ENCODE data around the gene FTH1.
A peak's percentile ranks its signal among the peaks of the same experiment; 100 is the strongest.

Gene FTH1

DNA sequence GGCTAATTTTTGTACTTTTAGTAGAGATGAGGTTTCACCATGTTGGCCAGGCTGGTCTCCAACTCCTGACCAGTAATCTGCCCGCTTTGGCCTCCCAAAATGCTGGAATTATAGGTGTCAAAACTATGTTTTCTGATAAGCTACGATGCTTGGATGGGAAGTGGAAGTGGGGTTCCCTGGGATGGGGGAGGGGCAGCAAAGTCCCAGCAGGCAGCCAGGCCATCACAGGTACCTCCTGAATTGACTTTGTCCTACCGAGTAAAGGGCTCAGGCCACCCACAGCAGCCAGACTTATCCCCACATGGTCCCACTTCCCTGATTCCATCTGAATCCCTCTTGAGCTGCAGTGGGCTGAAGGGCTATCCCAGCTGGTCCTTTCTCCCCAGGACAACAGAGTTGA lies 6.9 kb downstream of the FTH1 start:
- TF ChIP-seq, protein P1, sequence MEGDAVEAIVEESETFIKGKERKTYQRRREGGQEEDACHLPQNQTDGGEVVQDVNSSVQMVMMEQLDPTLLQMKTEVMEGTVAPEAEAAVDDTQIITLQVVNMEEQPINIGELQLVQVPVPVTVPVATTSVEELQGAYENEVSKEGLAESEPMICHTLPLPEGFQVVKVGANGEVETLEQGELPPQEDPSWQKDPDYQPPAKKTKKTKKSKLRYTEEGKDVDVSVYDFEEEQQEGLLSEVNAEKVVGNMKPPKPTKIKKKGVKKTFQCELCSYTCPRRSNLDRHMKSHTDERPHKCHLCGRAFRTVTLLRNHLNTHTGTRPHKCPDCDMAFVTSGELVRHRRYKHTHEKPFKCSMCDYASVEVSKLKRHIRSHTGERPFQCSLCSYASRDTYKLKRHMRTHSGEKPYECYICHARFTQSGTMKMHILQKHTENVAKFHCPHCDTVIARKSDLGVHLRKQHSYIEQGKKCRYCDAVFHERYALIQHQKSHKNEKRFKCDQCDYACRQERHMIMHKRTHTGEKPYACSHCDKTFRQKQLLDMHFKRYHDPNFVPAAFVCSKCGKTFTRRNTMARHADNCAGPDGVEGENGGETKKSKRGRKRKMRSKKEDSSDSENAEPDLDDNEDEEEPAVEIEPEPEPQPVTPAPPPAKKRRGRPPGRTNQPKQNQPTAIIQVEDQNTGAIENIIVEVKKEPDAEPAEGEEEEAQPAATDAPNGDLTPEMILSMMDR (IDR thresholded peaks at IDR 0.05; ENCODE audit: poor library complexity, severe bottlenecking) = no peak
- H3K4me3 ChIP-seq (ENCODE audit: severe bottlenecking) = no peak overlapping the region
- H3K27me3 ChIP-seq (ENCODE audit: insufficient read depth, poor library complexity, severe bottlenecking) = no peaks in the 10 kb centered on the region
- H3K27ac ChIP-seq (ENCODE audit: poor library complexity, severe bottlenecking) = no peak overlapping the region
- DNase-seq (ENCODE audit: low spot score) = no peak
- H3K9me3 ChIP-seq (ENCODE audit: severe bottlenecking) = no peaks in the 10 kb centered on the region
- ATAC-seq (ENCODE audit: low read depth) = no peak
- peaks cover 12% of the 10 kb centered on the region for H3K4me1 ChIP-seq (ENCODE audit: insufficient read depth, poor library complexity, severe bottlenecking)
- H3K36me3 ChIP-seq (ENCODE audit: low read depth) = peaks cover 23% of the 10 kb centered on the region

DNA sequence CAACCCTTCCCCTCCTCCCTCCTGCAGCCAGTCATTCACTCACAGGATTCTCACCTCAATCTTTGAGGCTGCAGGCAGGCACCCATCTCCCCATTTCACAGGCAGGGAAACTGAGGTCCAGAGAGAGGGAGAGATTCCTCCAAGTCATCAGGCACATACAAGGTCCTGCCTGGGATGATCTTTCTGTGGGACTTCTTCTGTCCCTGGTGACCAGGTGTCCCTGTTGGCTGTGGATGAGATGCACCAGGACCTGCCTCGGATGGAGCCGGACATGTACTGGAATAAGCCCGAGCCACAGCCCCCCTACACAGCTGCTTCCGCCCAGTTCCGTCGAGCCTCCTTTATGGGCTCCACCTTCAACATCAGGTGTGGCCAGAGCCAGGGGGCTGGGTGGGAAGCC lies 7.8 kb downstream of the FTH1 start:
- Histone ChIP-seq H3K9me3 (ENCODE audit: severe bottlenecking) (no peaks in the 10 kb centered on the region), H3K36me3 (ENCODE audit: low read depth) (peaks cover 14% of the 10 kb centered on the region), H3K27me3 (ENCODE audit: insufficient read depth, poor library complexity, severe bottlenecking) (no peaks in the 10 kb centered on the region), H3K4me3 (ENCODE audit: severe bottlenecking) (no peak overlapping the region), H3K4me1 (ENCODE audit: insufficient read depth, poor library complexity, severe bottlenecking) (peaks cover 4% of the 10 kb centered on the region), H3K27ac (ENCODE audit: poor library complexity, severe bottlenecking) (no peak overlapping the region)
- DNase-seq (ENCODE audit: low spot score) = no peak
- TF ChIP-seq, protein P1 (IDR thresholded peaks at IDR 0.05; ENCODE audit: poor library complexity, severe bottlenecking) = no peak
- ATAC-seq (ENCODE audit: low read depth) = no peak

DNA sequence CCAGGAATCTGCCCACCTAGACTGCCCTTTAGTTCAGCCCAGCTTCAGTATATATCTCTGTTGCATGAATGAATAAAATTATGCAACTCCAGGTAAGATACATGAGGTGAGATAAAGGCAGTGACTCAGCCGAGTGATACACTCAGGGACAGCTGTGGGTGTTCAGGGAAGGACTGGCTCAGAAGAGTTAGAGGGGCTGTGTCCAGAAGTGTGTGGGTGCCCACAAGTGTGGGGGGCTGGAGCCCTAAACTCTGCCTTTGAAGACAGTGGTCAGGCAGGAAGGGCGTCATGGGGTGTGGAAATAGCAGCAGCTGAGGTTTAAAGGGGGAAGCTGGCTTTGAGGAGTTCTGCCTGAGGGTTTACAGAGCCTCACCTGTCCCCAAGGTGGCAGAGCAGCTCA lies 8.3 kb downstream of the FTH1 start:
- TF ChIP-seq, protein P1 (IDR thresholded peaks at IDR 0.05; ENCODE audit: poor library complexity, severe bottlenecking) = no peak
- no peak for DNase-seq (ENCODE audit: low spot score)
- H3K9me3 ChIP-seq (ENCODE audit: severe bottlenecking) = no peaks in the 10 kb centered on the region

DNA sequence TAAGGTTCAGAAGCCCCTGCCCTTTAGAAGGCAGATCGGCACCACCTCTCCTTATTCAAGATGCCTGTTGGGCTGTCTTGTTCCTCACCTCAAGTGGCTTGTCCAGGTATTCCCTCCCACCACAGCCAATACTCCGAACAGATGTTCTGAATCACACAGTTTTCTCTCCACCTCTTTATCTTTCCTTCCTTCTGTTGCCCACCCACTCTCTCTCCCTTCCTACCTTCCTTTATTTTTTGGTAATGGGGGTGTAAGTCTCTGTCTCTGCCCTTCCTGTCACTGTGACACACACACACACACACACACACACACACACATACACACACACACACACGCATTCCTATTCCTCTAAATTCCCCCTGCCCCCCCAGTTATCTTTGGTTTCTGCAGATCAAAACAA lies 8.8 kb downstream of the FTH1 start:
- Histone ChIP-seq H3K9me3 (ENCODE audit: severe bottlenecking) (no peaks in the 10 kb centered on the region), H3K27ac (ENCODE audit: poor library complexity, severe bottlenecking) (no peak overlapping the region), H3K4me3 (ENCODE audit: severe bottlenecking) (no peak overlapping the region), H3K27me3 (ENCODE audit: insufficient read depth, poor library complexity, severe bottlenecking) (no peaks in the 10 kb centered on the region), H3K36me3 (ENCODE audit: low read depth) (peaks cover 4% of the 10 kb centered on the region), H3K4me1 (ENCODE audit: insufficient read depth, poor library complexity, severe bottlenecking) (peaks cover 4% of the 10 kb centered on the region)
- TF ChIP-seq, protein P1 (IDR thresholded peaks at IDR 0.05; ENCODE audit: poor library complexity, severe bottlenecking) = no peak
- DNase-seq (ENCODE audit: low spot score) = no peak
- no peak for ATAC-seq (ENCODE audit: low read depth)

More for the DNA sequence above, 8.3 kb downstream of the FTH1 start:
- H3K36me3 ChIP-seq (ENCODE audit: low read depth) = peaks cover 9% of the 10 kb centered on the region
- H3K4me3 ChIP-seq (ENCODE audit: severe bottlenecking) = no peak overlapping the region
- no peak overlapping the region for H3K27ac ChIP-seq (ENCODE audit: poor library complexity, severe bottlenecking)
- ATAC-seq (ENCODE audit: low read depth) = peak; percentile 70
- H3K27me3 ChIP-seq (ENCODE audit: insufficient read depth, poor library complexity, severe bottlenecking) = no peaks in the 10 kb centered on the region
- peaks cover 4% of the 10 kb centered on the region for H3K4me1 ChIP-seq (ENCODE audit: insufficient read depth, poor library complexity, severe bottlenecking)

DNA sequence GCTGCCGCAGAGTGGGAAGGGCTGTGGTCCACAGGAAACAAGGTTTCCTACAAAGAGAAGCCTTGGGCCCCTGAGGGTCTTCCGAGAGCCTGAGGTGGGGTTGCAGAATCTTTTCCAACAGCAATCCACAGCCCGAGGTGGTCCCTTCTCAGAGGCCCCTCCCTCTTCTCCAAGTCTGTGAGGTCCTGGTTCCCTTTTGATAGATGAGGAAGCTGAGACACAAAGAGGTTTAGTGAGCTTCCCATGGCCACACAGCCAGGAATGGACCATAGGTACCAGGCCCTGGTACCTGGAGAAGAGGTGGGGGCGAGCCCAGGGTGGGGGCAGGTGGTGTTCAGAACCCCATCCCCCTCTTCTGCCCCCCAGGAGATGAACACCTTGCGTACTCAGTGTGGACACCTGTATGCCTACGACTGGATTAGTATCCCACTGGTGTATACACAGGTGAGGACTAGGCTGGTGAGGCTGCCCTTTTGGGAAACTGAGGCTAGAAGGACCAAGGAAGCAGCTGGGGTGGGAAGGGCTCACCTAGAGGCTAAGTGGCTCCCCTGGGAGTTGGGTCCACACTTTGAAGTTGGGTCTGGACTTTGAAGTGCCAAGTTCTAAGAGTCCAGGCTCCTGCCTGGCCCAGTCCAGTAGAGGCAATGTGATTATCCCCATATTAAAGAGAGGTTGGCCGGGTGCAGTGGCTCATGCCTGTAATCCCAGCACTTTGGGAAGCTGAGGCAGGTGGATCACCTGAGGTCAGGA lies 10.2 kb downstream of the FTH1 start:
- H3K27me3 ChIP-seq (ENCODE audit: insufficient read depth, poor library complexity, severe bottlenecking) = no peaks in the 10 kb centered on the region
- DNase-seq (ENCODE audit: low spot score) = no peak
- peaks cover 4% of the 10 kb centered on the region for H3K4me1 ChIP-seq (ENCODE audit: insufficient read depth, poor library complexity, severe bottlenecking)
- TF ChIP-seq, protein P1 (IDR thresholded peaks at IDR 0.05; ENCODE audit: poor library complexity, severe bottlenecking) = no peak
- ATAC-seq (ENCODE audit: low read depth) = no peak
- H3K27ac ChIP-seq (ENCODE audit: poor library complexity, severe bottlenecking) = no peak overlapping the region
- H3K4me3 ChIP-seq (ENCODE audit: severe bottlenecking) = no peak overlapping the region
- no peaks in the 10 kb centered on the region for H3K9me3 ChIP-seq (ENCODE audit: severe bottlenecking)
- no peaks in the 10 kb centered on the region for H3K36me3 ChIP-seq (ENCODE audit: low read depth)
